ENCODE results near the gene DAAM1. TPM values are rescaled to one million over a fixed set of nuclear protein-coding genes. Genes with fewer than 3 reads are reported as not detected.

DAAM1 gene
- polyA plus RNA-seq, 1 of the 3 experiments (the other 2 are of a cell fraction) = 5.1 TPM

- Histone ChIP-seq H3K4me1 (ENCODE audit: control insufficient read depth in 1 of 2, insufficient read depth in 2 of 2, low read depth in 1 of 2, low read length in 1 of 2) (peaks cover 0 to 2% of the 10 kb centered on the region in 2 experiments; a peak in 2 of 4 replicates), H3K36me3 (replicated peaks in 1 of 2; ENCODE audit: control insufficient read depth in 1 of 2, insufficient read depth in 2 of 2, low read length in 1 of 2) (no peaks in the 10 kb centered on the region), H3F3A (replicated peaks; ENCODE audit: insufficient read depth) (peaks cover 4% of the 10 kb centered on the region), H3K9me3 (no peaks in the 10 kb centered on the region), H3K9me2 (no peaks in the 10 kb centered on the region), H3K27me3 (ENCODE audit: insufficient read depth) (no peaks in the 10 kb centered on the region), H2AFZ (ENCODE audit: low read depth) (no peak overlapping the region), H3K4me3 (ENCODE audit: low read depth in 2 of 2, low read length in 1 of 2) (no peak overlapping the region), H3K9ac (no peak overlapping the region), H4K20me1 (ENCODE audit: insufficient read depth) (no peaks in the 10 kb centered on the region), H3K79me2 (ENCODE audit: insufficient read depth) (peaks cover 3% of the 10 kb centered on the region; the same call in 1 of the 2 replicates), H3K4me2 (no peak overlapping the region), H3K27ac (ENCODE audit: low read depth in 2 of 2, low read length in 1 of 2) (no peak overlapping the region)
- 58% methylated on average over 3 of the region's 3 CpGs for WGBS (ENCODE audit: low lambda C conversion rate)
- CTCF ChIA-PET = interaction anchor here (0.9 to 1.2 kb wide), 2 partner anchors 238 to 260 kb away, joined by 3 read pairs; no protein-coding TSS in a partner anchor
- POLR2A ChIA-PET = no interaction called here
- TF ChIP-seq RCOR1 (IDR thresholded peaks at IDR 0.05; ENCODE audit: low read length) (no peak), YY1 (IDR thresholded peaks at IDR 0.05; ENCODE audit: low read depth) (no peak), TAF1 (IDR thresholded peaks at IDR 0.05; ENCODE audit: borderline replicate concordance, low read depth, low read length) (no peak), CTCF (IDR thresholded peaks at IDR 0.05) (no peak), IRF3 (IDR thresholded peaks at IDR 0.05; ENCODE audit: low read depth, low read length) (no peak), TEAD4 (IDR thresholded peaks at IDR 0.05; ENCODE audit: borderline replicate concordance, insufficient read depth) (no peak), MEF2A (IDR thresholded peaks at IDR 0.05; ENCODE audit: borderline replicate concordance, low read depth) (no peak)
- DNase-seq = no peak
Measured at GRCh38 chr14:59184396-59184795, 4.1 kb upstream of the DAAM1 start.

GRCh38 chr14:59185676-59186075 is 2.8 kb upstream of the DAAM1 start:
- Histone ChIP-seq H3K9me3 (no peaks in the 10 kb centered on the region), H3K79me2 (ENCODE audit: insufficient read depth) (peaks cover 11% of the 10 kb centered on the region; the same call in 1 of the 2 replicates), H2AFZ (ENCODE audit: low read depth) (no peak overlapping the region), H3K4me3 (ENCODE audit: low read depth in 2 of 2, low read length in 1 of 2) (no peak overlapping the region), H3F3A (replicated peaks; ENCODE audit: insufficient read depth) (peaks cover 4% of the 10 kb centered on the region), H3K36me3 (replicated peaks in 1 of 2; ENCODE audit: control insufficient read depth in 1 of 2, insufficient read depth in 2 of 2, low read length in 1 of 2) (no peaks in the 10 kb centered on the region), H4K20me1 (ENCODE audit: insufficient read depth) (no peaks in the 10 kb centered on the region), H3K9ac (no peak overlapping the region), H3K27ac (ENCODE audit: low read depth in 2 of 2, low read length in 1 of 2) (no peak overlapping the region), H3K4me2 (no peak overlapping the region), H3K4me1 (ENCODE audit: control insufficient read depth in 1 of 2, insufficient read depth in 2 of 2, low read depth in 1 of 2, low read length in 1 of 2) (peaks cover 0 to 11% of the 10 kb centered on the region in 2 experiments; a peak in 2 of 4 replicates), H3K9me2 (no peaks in the 10 kb centered on the region), H3K27me3 (ENCODE audit: insufficient read depth) (no peaks in the 10 kb centered on the region)
- no peak for DNase-seq
- POLR2A ChIA-PET = interaction anchor here (0.6 kb wide), 1 partner anchor 74 kb away, joined by 3 read pairs; no protein-coding TSS in a partner anchor
- TF ChIP-seq CHD2 (IDR thresholded peaks at IDR 0.05; ENCODE audit: low read length, partially characterized antibody) (no peak), PBX3 (IDR thresholded peaks at IDR 0.05) (no peak), CTCF (IDR thresholded peaks at IDR 0.05) (no peak), TCF12 (IDR thresholded peaks at IDR 0.05) (no peak), EP300 (IDR thresholded peaks at IDR 0.05; ENCODE audit: borderline replicate concordance in 1 of 2, low read depth in 1 of 2, low read length in 1 of 2) (no peak), JUND (IDR thresholded peaks at IDR 0.05) (no peak), NRF1 (IDR thresholded peaks at IDR 0.05; ENCODE audit: low read depth, low read length) (no peak), NFIC (IDR thresholded peaks at IDR 0.05; ENCODE audit: borderline replicate concordance) (no peak), RXRA (IDR thresholded peaks at IDR 0.05; ENCODE audit: borderline replicate concordance, low read depth) (no peak), EZH2phosphoT487 (IDR thresholded peaks at IDR 0.05; ENCODE audit: borderline replicate concordance, low read depth) (no peak), GATA2 (CRISPR knock-in tag; IDR thresholded peaks at IDR 0.05) (no peak), TEAD4 (IDR thresholded peaks at IDR 0.05; ENCODE audit: borderline replicate concordance, insufficient read depth) (no peak), YY1 (IDR thresholded peaks at IDR 0.05; ENCODE audit: low read depth) (no peak), ELF1 (IDR thresholded peaks at IDR 0.05) (no peak), ZBTB33 (IDR thresholded peaks at IDR 0.05; ENCODE audit: borderline replicate concordance, low read depth) (no peak), RCOR1 (IDR thresholded peaks at IDR 0.05; ENCODE audit: low read length) (no peak), MEF2A (IDR thresholded peaks at IDR 0.05; ENCODE audit: borderline replicate concordance, low read depth) (no peak)
- WGBS (ENCODE audit: low lambda C conversion rate) = 69% methylated on average over 2 of the region's 2 CpGs
- CTCF ChIA-PET = interaction anchor here (1.1 kb wide), 1 partner anchor 298 kb away, joined by 3 read pairs; the partner anchor contains the start of genes JKAMP and L3HYPDH
